ENCODE measurements around the gene GSDMA. TPM values are rescaled to one million over a fixed set of nuclear protein-coding genes. Genes with fewer than 3 reads are reported as not detected.

The GSDMA gene, protein sequence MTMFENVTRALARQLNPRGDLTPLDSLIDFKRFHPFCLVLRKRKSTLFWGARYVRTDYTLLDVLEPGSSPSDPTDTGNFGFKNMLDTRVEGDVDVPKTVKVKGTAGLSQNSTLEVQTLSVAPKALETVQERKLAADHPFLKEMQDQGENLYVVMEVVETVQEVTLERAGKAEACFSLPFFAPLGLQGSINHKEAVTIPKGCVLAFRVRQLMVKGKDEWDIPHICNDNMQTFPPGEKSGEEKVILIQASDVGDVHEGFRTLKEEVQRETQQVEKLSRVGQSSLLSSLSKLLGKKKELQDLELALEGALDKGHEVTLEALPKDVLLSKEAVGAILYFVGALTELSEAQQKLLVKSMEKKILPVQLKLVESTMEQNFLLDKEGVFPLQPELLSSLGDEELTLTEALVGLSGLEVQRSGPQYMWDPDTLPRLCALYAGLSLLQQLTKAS
- total RNA-seq (2014; rRNA removed; shearing (Covaris generic)): not detected in 2 replicates

DNA sequence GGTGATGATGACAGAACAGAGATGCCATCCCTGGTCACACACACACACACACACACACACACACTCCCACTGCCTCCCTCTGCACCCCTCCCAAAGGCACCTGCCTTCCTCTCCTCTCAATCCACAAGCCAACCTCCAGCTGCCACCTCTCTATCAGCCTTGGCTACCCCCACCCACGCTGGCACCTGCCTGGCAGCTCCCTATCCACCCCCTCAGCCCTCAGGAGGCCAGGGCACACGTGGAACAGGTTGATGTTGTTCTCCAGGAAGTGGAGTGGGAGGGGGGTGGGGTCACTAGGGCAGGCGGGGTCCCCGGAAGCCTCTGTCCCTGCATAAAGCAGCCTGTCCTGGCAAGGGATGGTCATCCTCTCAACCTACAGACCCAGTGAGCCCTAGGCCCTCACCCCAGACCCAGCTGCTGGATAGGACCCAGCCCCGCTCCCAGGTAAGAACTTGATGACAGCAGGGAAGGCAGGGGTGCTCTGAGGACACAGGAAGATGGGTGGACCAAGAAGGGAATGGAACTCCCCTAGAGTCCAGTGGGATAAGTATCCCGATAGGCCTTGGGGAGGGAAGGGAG is at the start of gene GSDMA:
Gene GSDMA, plus strand, starts transcription at position 363 of the 579 bp plus-strand sequence. CDS start 2,684 bp downstream, outside the sequence.
- no peak for DNase-seq (ENCODE audit: low spot score)

DNA sequence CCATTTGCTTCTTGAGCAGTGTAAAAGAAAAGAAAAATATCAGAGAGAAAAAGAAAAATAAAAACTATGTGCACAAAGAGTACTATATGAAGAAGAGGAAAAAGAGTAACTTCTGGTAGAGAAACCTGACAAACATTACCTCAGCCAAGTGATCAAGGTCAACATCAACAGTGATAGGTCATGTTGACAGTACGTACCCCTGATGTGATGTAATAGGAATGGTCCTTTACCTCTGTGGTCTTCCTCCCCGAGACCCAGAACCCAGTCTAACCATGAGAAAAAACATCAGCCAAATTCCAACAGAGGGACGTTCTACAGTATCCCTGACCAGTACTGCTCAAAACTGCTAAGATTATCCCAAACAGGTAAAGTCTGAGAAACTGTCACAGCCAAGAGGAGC is 48.8 kb upstream of the GSDMA start:
- no peak for DNase-seq (ENCODE audit: low spot score)

DNA sequence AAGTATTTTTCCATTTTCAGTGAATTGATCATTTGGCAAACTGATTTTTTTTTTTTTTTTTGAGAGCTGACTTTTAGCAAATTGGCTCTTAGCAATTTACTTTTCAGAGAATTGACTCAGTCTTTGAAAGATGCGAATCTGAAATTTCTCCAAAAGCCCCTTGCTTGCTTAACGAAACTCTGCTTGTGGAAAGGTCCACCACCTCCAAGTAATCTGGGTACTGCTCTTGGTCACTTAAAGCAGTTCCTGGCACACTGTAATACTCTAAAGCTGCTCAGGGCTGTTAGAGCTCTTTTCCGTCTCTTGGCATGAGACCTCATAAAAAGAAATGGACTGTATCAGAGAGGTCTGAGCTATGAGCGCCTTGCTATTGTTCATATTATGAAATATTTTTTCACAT is 47.2 kb upstream of the GSDMA start:
- DNase-seq (ENCODE audit: low spot score): no peak

DNA sequence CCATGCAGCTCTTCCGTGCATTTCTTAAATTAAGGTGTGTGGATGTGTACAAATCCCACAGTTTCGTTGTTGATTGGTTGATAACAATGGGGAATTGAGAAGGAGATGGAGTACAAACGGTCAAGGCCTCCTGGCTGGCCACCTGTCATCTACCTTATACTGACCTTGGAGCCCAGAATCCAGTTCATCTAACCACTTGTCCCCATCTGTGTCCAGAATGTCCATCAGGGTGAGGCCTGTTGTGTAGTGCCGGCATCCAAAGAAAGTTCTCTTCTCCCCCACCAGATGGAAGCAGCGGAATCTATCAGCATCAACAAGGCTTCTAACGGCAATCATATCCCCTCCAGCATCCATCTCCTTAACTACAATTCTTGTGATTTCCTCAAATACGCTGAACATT is 45.9 kb upstream of the GSDMA start:
- DNase-seq (ENCODE audit: low spot score): no peak

DNA sequence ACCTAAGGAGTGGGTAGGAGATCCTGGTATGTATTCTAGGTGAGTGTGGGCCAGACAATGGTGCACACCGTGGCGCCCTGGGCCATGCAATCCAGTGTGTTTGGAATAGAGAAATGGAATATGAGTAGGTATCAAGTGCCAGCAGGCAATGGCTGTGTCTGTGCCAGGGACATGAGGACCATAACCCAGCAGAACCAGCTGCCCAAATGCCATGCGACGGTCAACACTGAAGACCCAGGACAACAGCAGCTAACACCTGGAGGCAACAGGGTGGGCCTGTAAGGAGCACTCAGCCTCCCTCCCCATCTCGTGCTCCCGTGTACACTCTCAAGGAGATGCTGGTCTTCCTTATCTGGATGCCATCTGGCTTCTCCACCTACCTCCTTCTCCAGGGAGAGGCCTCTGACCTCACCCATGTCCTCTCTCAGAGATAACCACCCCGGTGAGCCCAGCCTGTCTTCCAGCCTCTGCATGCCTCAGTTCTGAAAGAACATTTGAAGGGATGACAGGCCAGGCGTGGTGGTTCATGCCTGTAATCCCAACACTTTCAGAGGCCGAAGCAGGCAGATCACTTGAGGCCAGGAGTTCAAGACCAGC is 43.6 kb upstream of the GSDMA start:
- no peak for DNase-seq (ENCODE audit: low spot score)

DNA sequence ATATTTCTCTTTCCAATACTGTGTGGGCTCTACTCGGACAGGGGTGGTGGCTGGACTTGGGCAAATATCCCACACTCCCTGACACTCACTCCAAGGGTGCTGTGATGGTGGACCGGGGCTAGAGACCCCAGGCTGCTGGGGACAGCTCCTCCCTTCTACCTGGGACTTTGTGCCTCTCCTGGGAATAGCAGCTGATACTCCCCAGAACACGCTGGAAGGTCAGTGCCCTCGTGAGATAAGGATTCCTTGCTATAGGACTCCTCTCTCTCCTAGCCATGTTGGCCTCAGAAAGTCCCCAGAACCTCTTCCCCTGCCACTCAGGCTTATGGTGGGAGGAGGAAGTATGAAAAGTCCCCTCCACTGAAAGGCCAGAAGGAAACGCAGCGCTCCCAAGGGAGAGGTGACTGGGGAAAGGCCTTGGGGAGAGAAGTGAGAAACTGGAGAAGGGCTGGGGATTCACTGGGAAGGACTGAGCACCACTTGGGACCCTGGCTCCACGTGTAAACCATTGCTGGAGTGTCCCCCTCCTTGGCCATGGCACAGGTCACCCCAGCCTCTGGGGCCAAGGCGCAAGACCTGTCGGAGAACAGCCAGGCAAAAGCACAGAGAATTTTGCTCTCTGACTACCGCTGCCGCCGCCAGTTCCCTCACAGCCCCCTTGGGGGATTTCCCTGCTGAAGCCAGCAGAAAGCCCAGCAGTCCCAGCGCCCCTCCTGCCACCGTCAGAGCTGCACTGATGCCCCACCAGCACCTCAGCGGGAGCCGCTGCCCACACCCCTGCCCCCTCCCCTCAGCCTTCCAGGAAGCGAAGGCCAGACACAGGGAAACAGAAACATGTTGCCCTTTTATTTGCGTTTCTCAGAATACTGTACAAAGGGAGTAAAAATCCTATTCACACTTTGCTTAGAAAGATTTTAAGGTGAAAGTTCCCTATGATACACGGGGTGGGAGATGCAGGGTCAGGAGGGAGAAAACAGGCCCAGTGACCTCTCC is 42.3 kb upstream of the GSDMA start:
- no peak for DNase-seq (ENCODE audit: low spot score)

DNA sequence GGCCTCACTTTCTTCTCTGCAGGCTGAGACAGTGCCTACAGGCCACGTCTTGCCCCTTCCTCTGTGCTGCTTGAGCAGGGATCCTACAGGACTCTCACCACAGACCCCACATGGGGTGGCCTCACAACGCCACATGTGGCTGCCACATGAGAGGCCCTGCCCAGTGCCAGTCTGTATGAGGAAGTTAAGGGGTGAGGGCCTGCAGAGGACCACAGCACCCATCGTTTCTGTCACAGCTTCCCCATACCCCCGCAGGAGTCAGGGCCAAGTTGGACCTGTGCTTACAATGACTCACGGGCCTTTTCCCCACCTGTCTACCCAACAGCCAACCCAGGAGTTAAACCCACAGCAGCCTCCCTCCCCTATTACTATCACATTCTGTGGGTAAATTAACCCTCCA is 41.5 kb upstream of the GSDMA start:
- DNase-seq (ENCODE audit: low spot score): no peak

DNA sequence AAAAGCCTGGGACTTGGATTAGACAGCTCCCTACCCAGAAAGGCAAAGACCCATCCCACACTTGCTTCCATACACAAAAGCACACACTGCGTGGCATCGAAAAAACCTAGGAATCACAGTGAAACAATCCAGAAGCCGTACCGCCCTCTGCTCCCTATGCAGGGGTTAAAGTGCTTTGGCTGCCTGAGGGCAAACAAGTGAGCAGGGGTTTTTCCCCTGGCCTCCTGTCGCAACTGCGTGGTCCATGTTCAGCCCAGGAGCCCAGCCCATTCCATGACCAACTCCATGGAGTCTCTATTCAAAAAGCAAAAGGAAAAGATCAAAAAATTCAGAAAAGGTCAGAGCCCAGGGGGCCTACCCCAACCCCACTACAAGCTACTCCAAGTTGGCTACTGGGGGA is 40.8 kb upstream of the GSDMA start:
- no peak for DNase-seq (ENCODE audit: low spot score)

DNA sequence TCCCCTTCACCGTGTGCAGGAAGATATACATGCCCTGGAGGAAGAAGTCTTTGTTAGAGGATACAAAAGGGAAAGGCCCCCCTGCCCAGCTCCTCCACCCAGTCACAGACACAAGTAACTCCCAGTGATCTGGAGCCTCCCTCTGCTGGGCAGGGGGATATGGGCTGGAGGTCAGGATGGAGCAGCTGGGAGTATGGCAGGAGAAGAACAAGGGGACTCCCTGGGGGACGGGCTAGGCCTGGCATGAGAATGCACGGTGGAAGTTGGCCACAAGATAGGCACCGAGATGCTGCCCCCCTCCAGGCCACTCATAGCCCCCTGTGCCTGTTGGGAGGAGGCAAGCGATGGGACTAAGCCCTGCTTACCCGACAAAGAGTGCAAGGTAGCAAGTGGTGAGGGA is 39.6 kb upstream of the GSDMA start:
- no peak for DNase-seq (ENCODE audit: low spot score)

DNA sequence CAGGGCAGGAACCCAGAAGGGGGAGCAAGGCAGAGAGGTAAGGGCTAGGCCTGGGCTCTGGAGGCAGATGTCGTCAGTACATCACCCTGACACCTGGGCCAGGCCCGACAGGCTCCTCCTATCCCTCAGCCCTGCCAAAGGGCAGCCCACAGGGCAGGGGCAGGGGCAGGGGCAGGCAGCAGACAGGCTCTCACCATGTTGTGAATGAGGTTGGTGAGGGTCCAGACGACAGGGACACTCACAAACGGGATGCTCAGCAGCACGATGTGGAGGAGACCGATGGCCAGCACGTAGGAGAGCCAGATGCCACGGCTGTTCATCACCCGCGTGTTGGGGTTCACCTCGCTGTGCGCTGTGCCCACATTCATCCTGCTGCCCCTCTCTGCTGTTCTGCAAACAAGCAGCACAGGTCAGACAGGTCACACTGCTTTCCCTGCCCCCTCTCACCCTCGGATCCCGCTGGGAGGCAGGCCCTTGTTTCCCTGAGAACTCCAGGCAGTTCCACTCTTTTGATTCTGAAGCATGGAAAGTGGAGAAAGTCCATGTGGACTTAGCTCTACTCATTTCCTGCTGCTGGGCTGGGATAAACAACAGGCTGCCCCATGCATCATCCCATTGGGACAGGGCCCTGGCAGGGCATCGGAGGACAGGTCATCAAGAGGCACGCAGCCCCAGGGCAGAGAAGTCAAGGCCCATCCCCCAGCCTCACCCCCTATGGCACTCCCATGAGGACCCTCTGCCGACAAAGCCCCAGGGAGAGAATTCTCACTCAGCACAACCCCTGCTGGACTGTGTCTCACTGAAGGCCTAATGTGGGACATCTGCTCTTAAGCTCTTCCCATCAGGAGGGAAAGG is 38.7 kb upstream of the GSDMA start:
- no peak for DNase-seq (ENCODE audit: low spot score)

DNA sequence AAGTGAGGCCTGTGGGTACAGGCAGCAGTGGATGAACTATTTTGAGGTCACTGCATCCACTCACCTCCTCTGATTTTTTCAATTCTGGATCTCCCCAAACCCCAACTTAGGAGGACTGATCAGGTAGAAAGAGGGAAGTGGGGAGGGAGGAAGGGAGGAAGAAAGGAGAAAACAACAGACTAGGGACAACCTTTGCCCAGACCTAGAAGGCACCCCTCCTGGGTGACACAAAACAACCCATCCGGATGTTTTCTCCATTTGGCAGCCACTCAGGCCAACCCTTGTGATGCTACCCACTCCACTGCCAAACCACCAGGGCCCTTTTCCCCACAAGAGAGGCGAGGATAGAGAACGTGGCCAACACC is 38.1 kb upstream of the GSDMA start:
- no peak for DNase-seq (ENCODE audit: low spot score)

DNA sequence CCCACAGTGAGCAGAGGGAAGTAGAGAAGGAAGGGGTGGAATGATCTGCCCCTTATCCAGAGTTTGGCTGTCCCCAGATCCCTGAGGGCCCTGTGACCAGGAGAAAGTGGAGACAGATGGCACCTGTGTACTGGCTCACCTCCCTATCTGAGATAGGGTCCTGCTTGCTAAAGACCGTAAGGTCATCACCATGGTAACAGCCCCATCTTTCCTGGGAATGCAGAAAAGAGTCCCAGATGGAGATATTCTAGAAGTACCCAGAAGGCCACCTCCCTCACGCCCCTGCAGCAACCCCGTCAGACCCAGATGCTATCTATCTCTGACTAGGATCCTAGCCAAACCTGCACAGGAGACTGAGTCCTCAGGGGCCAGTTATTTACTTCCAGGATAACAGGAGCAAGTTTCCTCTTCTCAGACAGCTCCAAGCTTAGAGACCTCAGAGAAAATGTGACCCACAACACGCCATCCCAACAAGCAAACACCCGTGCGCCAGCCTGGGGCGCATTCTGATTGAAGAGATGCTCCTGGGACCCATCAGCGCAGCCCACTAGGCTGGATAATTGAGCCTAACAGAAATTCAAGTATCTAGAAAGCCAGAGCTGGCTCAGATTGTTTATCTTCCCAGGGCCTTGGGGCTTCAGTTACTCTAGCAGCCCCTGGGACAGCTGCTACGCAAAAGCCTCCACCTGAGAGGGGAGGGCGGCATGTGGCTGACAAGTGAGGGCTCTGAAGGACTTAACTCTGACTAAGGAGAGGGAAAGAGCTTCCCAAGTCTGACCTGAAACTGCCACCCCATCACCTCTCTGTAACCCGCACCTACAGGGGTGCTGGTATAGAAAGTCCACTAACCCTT is 37.3 kb upstream of the GSDMA start:
- DNase-seq (ENCODE audit: low spot score): no peak

DNA sequence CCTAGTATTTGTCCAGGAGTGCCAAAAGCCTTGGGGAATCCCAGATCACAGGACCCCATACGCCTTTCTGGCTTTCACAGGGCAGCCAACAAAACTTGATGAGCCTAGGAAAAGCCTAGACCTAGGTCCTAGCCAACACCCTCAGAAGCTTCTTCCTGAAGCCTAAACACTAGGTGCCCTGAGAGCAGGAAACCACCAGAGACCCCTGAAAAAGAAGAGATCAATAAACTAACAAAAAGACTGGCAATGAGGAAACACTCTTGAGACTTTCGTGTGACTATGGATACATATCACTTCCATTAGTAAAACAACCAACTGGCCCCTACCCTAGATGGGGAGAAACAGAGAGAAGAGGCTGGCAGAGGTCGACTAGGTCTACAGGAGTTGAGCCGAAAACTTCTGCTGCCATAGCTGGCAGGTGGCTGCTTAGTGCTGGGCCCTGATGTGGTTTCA is 36.6 kb upstream of the GSDMA start:
- no peak for DNase-seq (ENCODE audit: low spot score)

DNA sequence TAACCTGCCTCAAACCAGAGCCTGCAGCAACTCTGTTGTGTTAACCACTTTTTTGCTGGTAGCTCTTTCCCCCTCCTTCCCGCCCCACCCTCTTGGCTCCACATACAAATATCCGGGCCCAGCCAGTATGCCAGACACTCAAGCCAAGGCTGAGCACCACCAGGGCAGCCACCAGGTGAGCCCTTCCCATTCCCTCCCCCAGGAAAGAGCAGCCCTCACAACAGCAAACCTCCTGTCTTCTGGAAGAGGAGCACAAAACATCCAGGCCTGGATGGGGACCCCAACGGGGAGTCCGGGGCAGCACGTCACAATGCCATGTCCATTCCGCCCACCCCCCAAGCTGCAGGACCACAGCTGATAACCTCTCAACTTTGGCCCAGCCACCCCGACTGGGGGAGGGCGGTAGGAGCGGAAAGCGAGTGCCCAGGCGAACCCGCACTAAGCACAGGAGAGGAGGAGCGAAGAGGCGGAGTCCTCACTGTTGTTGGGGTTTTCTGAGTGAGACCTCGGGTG is 36.2 kb upstream of the GSDMA start:
- no peak for DNase-seq (ENCODE audit: low spot score)

DNA sequence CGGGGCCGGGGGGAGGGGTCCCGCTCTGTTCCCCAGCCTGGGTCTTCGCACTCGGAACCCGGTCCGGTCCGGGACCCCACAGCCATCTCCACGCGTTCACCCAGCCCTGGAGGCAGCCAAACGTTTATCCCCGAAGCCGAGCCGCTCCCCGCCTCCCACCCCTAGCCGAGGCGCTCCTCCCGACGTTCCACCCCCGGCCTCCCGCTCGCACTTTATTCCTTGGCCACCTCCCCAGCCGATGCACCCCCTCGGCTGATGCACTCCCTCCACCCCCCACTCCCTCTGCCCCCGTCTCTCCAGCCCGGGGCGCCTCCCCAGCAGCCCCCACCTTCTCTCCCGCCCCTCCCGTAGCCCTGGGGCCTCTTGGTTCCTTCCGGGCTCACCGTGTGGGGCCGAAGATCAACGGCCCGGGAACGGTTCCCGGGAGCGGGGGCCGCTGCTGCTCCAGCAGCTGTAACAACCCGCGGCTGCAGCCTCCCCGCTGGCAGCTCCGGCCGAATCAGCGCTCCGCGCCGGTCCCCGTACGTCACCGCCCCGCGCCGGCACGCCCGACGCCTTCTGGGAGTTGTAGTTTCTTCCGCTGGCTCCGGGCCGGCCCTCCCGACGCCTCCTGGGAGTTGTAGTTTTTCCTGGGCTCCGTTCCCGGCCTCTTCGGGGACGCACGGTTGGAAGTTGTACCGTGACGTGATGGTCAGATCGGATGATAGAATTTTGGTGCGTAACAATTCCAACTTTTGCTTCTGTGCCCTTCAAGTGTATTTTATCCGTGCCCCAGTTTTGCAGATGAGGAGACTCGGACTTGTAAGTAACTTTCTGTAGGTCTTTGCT is 35.5 kb upstream of the GSDMA start, which contains the start of the genes LRRC3C and ORMDL3:
Gene LRRC3C, plus strand, starts transcription at position 632 of the 828 bp plus-strand sequence. CDS start 13,792 bp downstream, outside the sequence.
Gene ORMDL3, minus strand, starts transcription at position 501 of the 828 bp plus-strand sequence. CDS start 3,398 bp downstream, outside the sequence.
- DNase-seq (ENCODE audit: low spot score): peak; percentile 82

DNA sequence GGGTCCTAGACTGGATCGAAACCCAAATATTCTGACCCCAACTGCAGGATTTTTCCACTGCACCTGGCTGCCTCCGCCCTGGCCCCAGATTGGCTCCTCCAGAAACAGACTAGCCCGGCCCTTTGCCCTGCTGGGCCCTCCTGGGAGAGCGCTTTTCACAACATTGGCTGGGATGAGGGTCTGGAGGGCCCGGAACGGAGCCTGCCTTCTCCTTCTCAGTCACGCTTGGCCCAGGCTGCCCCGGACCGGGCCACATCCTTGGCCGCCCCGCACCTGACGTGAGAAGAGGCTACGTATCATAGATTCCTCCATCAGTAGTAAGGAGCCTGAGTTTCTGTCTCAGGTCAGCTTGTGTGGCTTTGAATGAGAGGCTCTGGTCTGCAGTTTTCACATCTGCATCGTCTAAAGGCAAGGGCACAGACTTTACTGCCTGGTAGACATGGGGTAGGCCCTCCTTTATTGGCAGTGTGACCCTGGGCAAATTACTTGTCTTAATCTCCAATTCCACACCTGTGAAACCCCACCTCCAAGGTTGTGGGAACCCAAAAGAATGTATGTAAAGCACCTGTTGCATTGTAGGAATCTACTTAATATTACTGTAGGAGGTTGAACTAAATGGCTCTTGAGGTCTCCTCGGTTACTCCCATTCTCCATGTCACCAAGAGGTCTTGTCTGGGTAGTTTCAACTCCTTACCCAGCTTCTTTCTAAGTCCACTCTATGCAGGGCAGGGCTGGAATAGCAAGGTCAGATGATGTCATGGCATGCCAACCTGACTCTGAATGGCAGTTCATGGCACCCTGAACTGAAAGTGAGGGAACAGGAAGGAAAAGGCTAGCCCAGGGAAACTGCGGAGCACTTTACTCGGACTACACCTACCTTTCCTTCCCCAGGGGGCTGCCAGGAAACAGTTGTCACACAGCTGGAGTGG is 34.6 kb upstream of the GSDMA start:
- no peak for DNase-seq (ENCODE audit: low spot score)
